Thyroid gland (tissue), 4 donors: ENCODE data around the gene LAMA2.

Source experiments
- CTCF ChIP-seq, 6 experiments: fragments of 200-600 bp in 3 of 6; fragments of 450-650 bp in 3 of 6; sonication (generic) in 3 of 6; IDR thresholded peaks; one replicate each; pipeline ENCODE4 v1.5.1; 2016 to 2019; ENCODE audit warnings: antibody characterized with exemption in 6 of 6, mild to moderate bottlenecking in 2 of 6, inconsistent platforms in 1 of 6, moderate library complexity in 1 of 6
- POLR2A ChIP-seq, 2 donors: fragments of 450-650 bp; IDR thresholded peaks; one replicate each; pipeline ENCODE4 v1.6.1; 2017; ENCODE audit warnings: antibody characterized with exemption in 2 of 2, mild to moderate bottlenecking in 2 of 2, moderate library complexity in 1 of 2

GRCh38 chr6:129031051-129031599 lies 148.2 kb downstream of the LAMA2 start:
- no peak for TF ChIP-seq CTCF (IDR thresholded peaks at IDR 0.05)
- no peak for TF ChIP-seq POLR2A (IDR thresholded peaks at IDR 0.05)
